A549 (cell line): Measurements from ENCODE around the gene CHORDC1. TPM values are rescaled to one million over a fixed set of nuclear protein-coding genes. Genes with fewer than 3 reads are reported as not detected.

Experiments used
- ATAC-seq, 2 experiments: fragments of 200-7000 bp in 1 of 2; fragments of >200 bp in 1 of 2; cut with Nextera tagmentation in 1 of 2; cut with Tn5 transposase in 1 of 2; 3 replicates each; pipeline versions ENCODE4 v1.8.0 to v1.9.1; 2018 to 2020; ENCODE audit warnings: mild to moderate bottlenecking in 1 of 2, moderate library complexity in 1 of 2
- CTCF ChIA-PET: fragments of 300-600 bp; sonication (Branson Sonifier 250); formaldehyde crosslinking; extraction: SDS; loops from one replicate; lab custom pipeline; 2021; ENCODE audit warnings: antibody characterized with exemption, inconsistent platforms; lab: Yijun Ruan, JAX
- POLR2A ChIA-PET: fragments of 350-600 bp; formaldehyde crosslinking; extraction: SDS; loops from one replicate; lab custom pipeline; 2021; ENCODE audit warnings: antibody characterized with exemption, inconsistent platforms; lab: Yijun Ruan, JAX
- DNase-seq, 2 experiments: peaks; one replicate each; pipeline versions ENCODE4 v3.0.0 to v3.0.0-alpha.2; 2011 to 2016; ENCODE audit warnings: low read depth in 1 of 2, low spot score in 1 of 2
- FAIRE-seq: peaks from 2 replicates; lab custom pipeline; 2011; peaks lifted over from hg19 to GRCh38; lab: Jason Lieb, UNC
- H3K27ac ChIP-seq, 2 experiments: fragments of >200 bp; sonication (Bioruptor Twin); formaldehyde crosslinking; 3 replicates each; pipeline ENCODE4 v1.5.1; 2016 to 2017
- H3K4me1 ChIP-seq: fragments of >200 bp; sonication (Bioruptor Twin); formaldehyde crosslinking; 3 replicates; pipeline ENCODE4 v1.6.1; 2016
- H3K4me2 ChIP-seq: fragments of >200 bp; sonication (Bioruptor Twin); formaldehyde crosslinking; 3 replicates; pipeline ENCODE4 v1.6.1; 2016
- H3K4me3 ChIP-seq: fragments of >200 bp; sonication (Bioruptor Twin); formaldehyde crosslinking; 3 replicates; pipeline ENCODE4 v1.5.1; 2016
- H3K9me3 ChIP-seq: fragments of >200 bp; sonication (Bioruptor Twin); formaldehyde crosslinking; 3 replicates; pipeline ENCODE4 v1.6.1; 2016
- CBX2 ChIP-seq: fragments of 200-600 bp; sonication (generic); IDR thresholded peaks from 2 replicates; pipeline ENCODE4 v1.6.1; 2016; ENCODE audit warnings: low read depth, mild to moderate bottlenecking, borderline replicate concordance
- CHD2 ChIP-seq: fragments of 150-350 bp; IDR thresholded peaks from 2 replicates; pipeline ENCODE4 v1.6.1; 2014; ENCODE audit warnings: low read length; ENCODE audit not compliant: partially characterized antibody
- CHD4 ChIP-seq: fragments of 200-600 bp; sonication (generic); IDR thresholded peaks from 2 replicates; pipeline ENCODE4 v1.6.1; 2016; ENCODE audit warnings: antibody characterized with exemption, mild to moderate bottlenecking, borderline replicate concordance
- E2F6 ChIP-seq: IDR thresholded peaks from 2 replicates; pipeline ENCODE4 v1.6.1; 2012; ENCODE audit warnings: low read depth, borderline replicate concordance
- EHF ChIP-seq: fragments of 250-450 bp; sonication (Bioruptor Pico); IDR thresholded peaks from 2 replicates; pipeline ENCODE4 v1.5.0; 2020; ENCODE audit warnings: mild to moderate bottlenecking
- EHMT2 ChIP-seq: fragments of 200-600 bp; sonication (generic); IDR thresholded peaks from 2 replicates; pipeline ENCODE4 v1.6.1; 2016; ENCODE audit warnings: antibody characterized with exemption, low read depth, mild to moderate bottlenecking, moderate library complexity
- ELK1 ChIP-seq: fragments of 150-350 bp; IDR thresholded peaks from 2 replicates; pipeline ENCODE4 v1.6.1; 2014; ENCODE audit warnings: low read depth, mild to moderate bottlenecking, low read length
- EP300 ChIP-seq, 2 experiments: fragments of >200 bp; sonication (Bioruptor Twin); formaldehyde crosslinking; IDR thresholded peaks; 2 replicates in 1 of 2; 3 replicates in 1 of 2; pipeline ENCODE4 v1.6.1; 2016 to 2017
- ESRRA ChIP-seq: fragments of 150-350 bp; IDR thresholded peaks from 2 replicates; pipeline ENCODE4 v1.6.1; 2014; ENCODE audit warnings: mild to moderate bottlenecking, low read length, borderline replicate concordance
- FOSB ChIP-seq: fragments of 250-450 bp; sonication (Bioruptor Pico); IDR thresholded peaks from 2 replicates; pipeline ENCODE4 v1.5.0; 2020; ENCODE audit warnings: mild to moderate bottlenecking, moderate library complexity
- GATA3 ChIP-seq: IDR thresholded peaks from 2 replicates; pipeline ENCODE4 v1.6.1; 2012; ENCODE audit warnings: borderline replicate concordance
- HOXB13 ChIP-seq: fragments of 250-450 bp; sonication (Bioruptor Pico); IDR thresholded peaks from 2 replicates; pipeline ENCODE4 v1.5.0; 2020; ENCODE audit warnings: low read depth, mild to moderate bottlenecking, moderate library complexity
- JUNB ChIP-seq: fragments of >200 bp; sonication (Bioruptor Twin); formaldehyde crosslinking; IDR thresholded peaks from 2 replicates; pipeline ENCODE4 v1.6.1; 2016
- KDM5A ChIP-seq: fragments of 200-600 bp; sonication (generic); IDR thresholded peaks from 2 replicates; pipeline ENCODE4 v1.6.1; 2016; ENCODE audit warnings: antibody characterized with exemption, mild to moderate bottlenecking
- MAX ChIP-seq: IDR thresholded peaks from 2 replicates; pipeline ENCODE4 v1.6.1; 2012
- MAZ ChIP-seq: fragments of 150-350 bp; IDR thresholded peaks from 2 replicates; pipeline ENCODE4 v1.6.1; 2014; ENCODE audit warnings: antibody characterized with exemption, low read depth, low read length, borderline replicate concordance
- PHF8 ChIP-seq: fragments of 200-600 bp; sonication (generic); IDR thresholded peaks from 2 replicates; pipeline ENCODE4 v1.6.1; 2016; ENCODE audit warnings: low read depth, mild to moderate bottlenecking, antibody characterized with exemption, moderate library complexity, borderline replicate concordance
- RAD21 ChIP-seq, 2 experiments: fragments of >200 bp in 1 of 2; sonication (Bioruptor Twin) in 1 of 2; formaldehyde crosslinking in 1 of 2; IDR thresholded peaks in 1 of 2; conservative IDR thresholded peaks in 1 of 2; 2 replicates in 1 of 2; 3 replicates in 1 of 2; pipeline ENCODE4 v1.6.1; 2012 to 2018; ENCODE audit warnings: inconsistent platforms in 1 of 2
- SREBF2 ChIP-seq: fragments of 450-650 bp; IDR thresholded peaks from 2 replicates; pipeline ENCODE4 v1.6.1; 2014; ENCODE audit warnings: mild to moderate bottlenecking, moderate library complexity
- TP53 ChIP-seq: fragments of 250-450 bp; sonication (Bioruptor Pico); IDR thresholded peaks from 2 replicates; pipeline ENCODE4 v1.5.0; 2021; ENCODE audit warnings: mild to moderate bottlenecking, moderate library complexity
- ZC3H11A ChIP-seq: fragments of 450-650 bp; IDR thresholded peaks from 2 replicates; pipeline ENCODE4 v1.6.1; 2014; ENCODE audit warnings: antibody characterized with exemption, mild to moderate bottlenecking
- ZFP36 ChIP-seq: fragments of 450-650 bp; IDR thresholded peaks from 2 replicates; pipeline ENCODE4 v1.6.1; 2014; ENCODE audit warnings: borderline replicate concordance; ENCODE audit not compliant: partially characterized antibody
- WGBS: methylation state at CpG from one replicate; pipeline ENCODE4 v1.1.6; 2017; ENCODE audit errors: missing lambda C conversion rate; 5-methylcytosine and 5-hydroxymethylcytosine counted together
- polyA plus RNA-seq, 4 experiments: library from polyadenylated mRNA; depleted of rRNA in 3 of 4; stranded (reverse); fragments of >200 nt; fragmentation: RNase III in 1 of 4; extraction: RNeasy Plus Mini Kit Qiagen cat#74134 plus additional on column Dnase treatment in 1 of 4; gene quantifications; 2 replicates in 3 of 4; 3 replicates in 1 of 4; pipeline ENCODE4 v1.2.3, GENCODE V29; 2011 to 2017
- TF ChIP-seq, protein P1 (sequence below): fragments of 250-450 bp; sonication (Bioruptor Pico); IDR thresholded peaks from 2 replicates; pipeline ENCODE4 v1.5.0; 2021; ENCODE audit warnings: mild to moderate bottlenecking, moderate library complexity, borderline replicate concordance

Gene CHORDC1
- polyA plus RNA-seq, 2 of the 4 experiments (the other 2 are of a cell fraction), result 83.8 to 163 TPM

- Histone ChIP-seq H3K9me3 (no peaks in the 10 kb centered on the region), H3K4me3 (no peak overlapping the region), H3K27ac (no peak overlapping the region), H3K4me1 (no peaks in the 10 kb centered on the region), H3K4me2 (no peak overlapping the region)
- whole genome bisulfite sequencing, result 89% methylated on average over 3 of the region's 3 CpGs
- DNase-seq, result no peak
- no peak for FAIRE-seq
- ChIA-PET CTCF (no interaction called here), POLR2A (no interaction called here)
- no peak for TF ChIP-seq RAD21 (conservative IDR thresholded peaks at IDR 0.05 in 1 of 2, IDR thresholded peaks at IDR 0.05 in 1 of 2)
- no peak for TF ChIP-seq ZC3H11A
- TF ChIP-seq EP300 (IDR thresholded peaks at IDR 0.05), result no peak
- no peak for TF ChIP-seq SREBF2
- TF ChIP-seq TP53 (CRISPR knock-in tag), result no peak
- no peak for TF ChIP-seq JUNB
- no peak for TF ChIP-seq CHD4
- TF ChIP-seq ELK1, result no peak
- TF ChIP-seq PHF8, result no peak
- TF ChIP-seq, protein P1, sequence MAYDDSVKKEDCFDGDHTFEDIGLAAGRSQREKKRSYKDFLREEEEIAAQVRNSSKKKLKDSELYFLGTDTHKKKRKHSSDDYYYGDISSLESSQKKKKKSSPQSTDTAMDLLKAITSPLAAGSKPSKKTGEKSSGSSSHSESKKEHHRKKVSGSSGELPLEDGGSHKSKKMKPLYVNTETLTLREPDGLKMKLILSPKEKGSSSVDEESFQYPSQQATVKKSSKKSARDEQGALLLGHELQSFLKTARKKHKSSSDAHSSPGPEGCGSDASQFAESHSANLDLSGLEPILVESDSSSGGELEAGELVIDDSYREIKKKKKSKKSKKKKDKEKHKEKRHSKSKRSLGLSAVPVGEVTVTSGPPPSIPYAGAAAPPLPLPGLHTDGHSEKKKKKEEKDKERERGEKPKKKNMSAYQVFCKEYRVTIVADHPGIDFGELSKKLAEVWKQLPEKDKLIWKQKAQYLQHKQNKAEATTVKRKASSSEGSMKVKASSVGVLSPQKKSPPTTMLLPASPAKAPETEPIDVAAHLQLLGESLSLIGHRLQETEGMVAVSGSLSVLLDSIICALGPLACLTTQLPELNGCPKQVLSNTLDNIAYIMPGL, result no peak
- ATAC-seq, result no peak
These were observed 35.0 kb downstream of the CHORDC1 start for GRCh38 chr11:90187839-90188238.

- TF ChIP-seq KDM5A, result no peak
- no peak for TF ChIP-seq TP53 (CRISPR knock-in tag)
- TF ChIP-seq MAX, result no peak
- TF ChIP-seq ESRRA, result no peak
- no peak for TF ChIP-seq EHMT2
- no peak for TF ChIP-seq ZC3H11A
- no peak for TF ChIP-seq CHD2
- TF ChIP-seq CBX2, result no peak
- TF ChIP-seq MAZ, result no peak
- no peak for TF ChIP-seq FOSB
- TF ChIP-seq E2F6, result no peak
- no peak for TF ChIP-seq ZFP36
- no peak for TF ChIP-seq JUNB
- no peak for TF ChIP-seq EHF (CRISPR knock-in tag)
- no peak for TF ChIP-seq GATA3
- no peak for TF ChIP-seq HOXB13 (CRISPR knock-in tag)
- CTCF ChIA-PET, result no interaction called here
- Histone ChIP-seq H3K4me1 (no peaks in the 10 kb centered on the region), H3K9me3 (no peaks in the 10 kb centered on the region), H3K4me3 (no peak overlapping the region), H3K4me2 (no peak overlapping the region), H3K27ac (no peak overlapping the region)
- DNase-seq (no peak), ATAC-seq (no peak), FAIRE-seq (no peak)
- WGBS, result 7% methylated on average over 2 of the region's 2 CpGs
- POLR2A ChIA-PET, result no interaction called here
These were observed 42.9 kb downstream of the CHORDC1 start for GRCh38 chr11:90179923-90180322.
